ENCODE measurements around the gene TBC1D22A.

DNA sequence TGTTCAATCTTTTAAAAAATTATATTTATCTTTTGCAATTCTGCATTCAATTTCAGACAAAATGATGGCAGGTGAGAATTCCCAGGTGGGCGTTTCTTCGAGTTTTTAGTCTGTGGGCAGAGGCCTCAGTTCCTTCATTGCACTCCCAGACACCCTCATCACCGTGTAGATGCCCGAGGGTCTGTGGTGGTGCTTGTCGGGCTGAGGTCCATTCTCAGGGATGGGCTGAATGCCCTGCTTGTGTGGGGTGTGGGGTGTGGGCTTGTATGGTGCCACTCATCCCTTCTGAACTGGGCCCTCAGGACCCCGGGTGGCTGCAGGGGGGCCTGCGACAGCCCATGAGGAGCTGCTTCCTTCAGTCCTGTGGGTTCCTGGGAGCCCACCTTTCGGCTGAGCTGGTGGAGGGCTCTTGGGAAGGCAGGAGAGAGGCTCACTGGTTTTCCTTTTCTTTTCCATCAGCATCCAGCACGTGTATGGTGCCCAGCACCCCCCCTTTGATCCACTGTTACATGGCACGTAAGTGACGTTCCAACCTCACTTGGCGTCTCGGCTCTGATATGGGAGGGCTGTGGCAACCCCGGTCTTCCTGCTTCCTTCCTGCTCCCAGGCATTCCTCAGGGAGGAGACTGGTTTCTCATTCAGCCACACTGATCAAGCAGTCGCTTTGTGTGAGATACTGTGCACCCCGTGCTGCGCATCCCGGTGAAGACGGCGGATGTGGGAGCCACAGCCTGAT is 29.8 kb downstream of the TBC1D22A start:
- TF ChIP-seq YY1 (IDR thresholded peaks at IDR 0.05; ENCODE audit: low read depth) (no peak), RAD21 (IDR thresholded peaks at IDR 0.05; ENCODE audit: low read length) (no peak), CHD2 (IDR thresholded peaks at IDR 0.05; ENCODE audit: low read length, partially characterized antibody) (no peak), JUND (IDR thresholded peaks at IDR 0.05) (no peak), POLR2AphosphoS5 (IDR thresholded peaks at IDR 0.05; ENCODE audit: low read depth, low read length) (no peak), EP300 (IDR thresholded peaks at IDR 0.05; ENCODE audit: borderline replicate concordance in 1 of 2, low read depth in 1 of 2, low read length in 1 of 2) (no peak)
- TF ChIP-seq, protein P1, sequence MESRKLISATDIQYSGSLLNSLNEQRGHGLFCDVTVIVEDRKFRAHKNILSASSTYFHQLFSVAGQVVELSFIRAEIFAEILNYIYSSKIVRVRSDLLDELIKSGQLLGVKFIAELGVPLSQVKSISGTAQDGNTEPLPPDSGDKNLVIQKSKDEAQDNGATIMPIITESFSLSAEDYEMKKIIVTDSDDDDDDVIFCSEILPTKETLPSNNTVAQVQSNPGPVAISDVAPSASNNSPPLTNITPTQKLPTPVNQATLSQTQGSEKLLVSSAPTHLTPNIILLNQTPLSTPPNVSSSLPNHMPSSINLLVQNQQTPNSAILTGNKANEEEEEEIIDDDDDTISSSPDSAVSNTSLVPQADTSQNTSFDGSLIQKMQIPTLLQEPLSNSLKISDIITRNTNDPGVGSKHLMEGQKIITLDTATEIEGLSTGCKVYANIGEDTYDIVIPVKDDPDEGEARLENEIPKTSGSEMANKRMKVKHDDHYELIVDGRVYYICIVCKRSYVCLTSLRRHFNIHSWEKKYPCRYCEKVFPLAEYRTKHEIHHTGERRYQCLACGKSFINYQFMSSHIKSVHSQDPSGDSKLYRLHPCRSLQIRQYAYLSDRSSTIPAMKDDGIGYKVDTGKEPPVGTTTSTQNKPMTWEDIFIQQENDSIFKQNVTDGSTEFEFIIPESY (IDR thresholded peaks at IDR 0.05; ENCODE audit: borderline replicate concordance, low read depth), result no peak
- TF ChIP-seq, protein P2, sequence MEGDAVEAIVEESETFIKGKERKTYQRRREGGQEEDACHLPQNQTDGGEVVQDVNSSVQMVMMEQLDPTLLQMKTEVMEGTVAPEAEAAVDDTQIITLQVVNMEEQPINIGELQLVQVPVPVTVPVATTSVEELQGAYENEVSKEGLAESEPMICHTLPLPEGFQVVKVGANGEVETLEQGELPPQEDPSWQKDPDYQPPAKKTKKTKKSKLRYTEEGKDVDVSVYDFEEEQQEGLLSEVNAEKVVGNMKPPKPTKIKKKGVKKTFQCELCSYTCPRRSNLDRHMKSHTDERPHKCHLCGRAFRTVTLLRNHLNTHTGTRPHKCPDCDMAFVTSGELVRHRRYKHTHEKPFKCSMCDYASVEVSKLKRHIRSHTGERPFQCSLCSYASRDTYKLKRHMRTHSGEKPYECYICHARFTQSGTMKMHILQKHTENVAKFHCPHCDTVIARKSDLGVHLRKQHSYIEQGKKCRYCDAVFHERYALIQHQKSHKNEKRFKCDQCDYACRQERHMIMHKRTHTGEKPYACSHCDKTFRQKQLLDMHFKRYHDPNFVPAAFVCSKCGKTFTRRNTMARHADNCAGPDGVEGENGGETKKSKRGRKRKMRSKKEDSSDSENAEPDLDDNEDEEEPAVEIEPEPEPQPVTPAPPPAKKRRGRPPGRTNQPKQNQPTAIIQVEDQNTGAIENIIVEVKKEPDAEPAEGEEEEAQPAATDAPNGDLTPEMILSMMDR (IDR thresholded peaks at IDR 0.05), result no peak
- TF ChIP-seq, protein P3, sequence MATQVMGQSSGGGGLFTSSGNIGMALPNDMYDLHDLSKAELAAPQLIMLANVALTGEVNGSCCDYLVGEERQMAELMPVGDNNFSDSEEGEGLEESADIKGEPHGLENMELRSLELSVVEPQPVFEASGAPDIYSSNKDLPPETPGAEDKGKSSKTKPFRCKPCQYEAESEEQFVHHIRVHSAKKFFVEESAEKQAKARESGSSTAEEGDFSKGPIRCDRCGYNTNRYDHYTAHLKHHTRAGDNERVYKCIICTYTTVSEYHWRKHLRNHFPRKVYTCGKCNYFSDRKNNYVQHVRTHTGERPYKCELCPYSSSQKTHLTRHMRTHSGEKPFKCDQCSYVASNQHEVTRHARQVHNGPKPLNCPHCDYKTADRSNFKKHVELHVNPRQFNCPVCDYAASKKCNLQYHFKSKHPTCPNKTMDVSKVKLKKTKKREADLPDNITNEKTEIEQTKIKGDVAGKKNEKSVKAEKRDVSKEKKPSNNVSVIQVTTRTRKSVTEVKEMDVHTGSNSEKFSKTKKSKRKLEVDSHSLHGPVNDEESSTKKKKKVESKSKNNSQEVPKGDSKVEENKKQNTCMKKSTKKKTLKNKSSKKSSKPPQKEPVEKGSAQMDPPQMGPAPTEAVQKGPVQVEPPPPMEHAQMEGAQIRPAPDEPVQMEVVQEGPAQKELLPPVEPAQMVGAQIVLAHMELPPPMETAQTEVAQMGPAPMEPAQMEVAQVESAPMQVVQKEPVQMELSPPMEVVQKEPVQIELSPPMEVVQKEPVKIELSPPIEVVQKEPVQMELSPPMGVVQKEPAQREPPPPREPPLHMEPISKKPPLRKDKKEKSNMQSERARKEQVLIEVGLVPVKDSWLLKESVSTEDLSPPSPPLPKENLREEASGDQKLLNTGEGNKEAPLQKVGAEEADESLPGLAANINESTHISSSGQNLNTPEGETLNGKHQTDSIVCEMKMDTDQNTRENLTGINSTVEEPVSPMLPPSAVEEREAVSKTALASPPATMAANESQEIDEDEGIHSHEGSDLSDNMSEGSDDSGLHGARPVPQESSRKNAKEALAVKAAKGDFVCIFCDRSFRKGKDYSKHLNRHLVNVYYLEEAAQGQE (IDR thresholded peaks at IDR 0.05; ENCODE audit: low read depth, low read length), result no peak
- TF ChIP-seq, protein P4, sequence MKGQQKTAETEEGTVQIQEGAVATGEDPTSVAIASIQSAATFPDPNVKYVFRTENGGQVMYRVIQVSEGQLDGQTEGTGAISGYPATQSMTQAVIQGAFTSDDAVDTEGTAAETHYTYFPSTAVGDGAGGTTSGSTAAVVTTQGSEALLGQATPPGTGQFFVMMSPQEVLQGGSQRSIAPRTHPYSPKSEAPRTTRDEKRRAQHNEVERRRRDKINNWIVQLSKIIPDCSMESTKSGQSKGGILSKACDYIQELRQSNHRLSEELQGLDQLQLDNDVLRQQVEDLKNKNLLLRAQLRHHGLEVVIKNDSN (IDR thresholded peaks at IDR 0.05; ENCODE audit: borderline replicate concordance, low read depth), result no peak
- TF ChIP-seq, protein P5, sequence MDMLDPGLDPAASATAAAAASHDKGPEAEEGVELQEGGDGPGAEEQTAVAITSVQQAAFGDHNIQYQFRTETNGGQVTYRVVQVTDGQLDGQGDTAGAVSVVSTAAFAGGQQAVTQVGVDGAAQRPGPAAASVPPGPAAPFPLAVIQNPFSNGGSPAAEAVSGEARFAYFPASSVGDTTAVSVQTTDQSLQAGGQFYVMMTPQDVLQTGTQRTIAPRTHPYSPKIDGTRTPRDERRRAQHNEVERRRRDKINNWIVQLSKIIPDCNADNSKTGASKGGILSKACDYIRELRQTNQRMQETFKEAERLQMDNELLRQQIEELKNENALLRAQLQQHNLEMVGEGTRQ (IDR thresholded peaks at IDR 0.05; ENCODE audit: borderline replicate concordance, low read depth, low read length), result no peak
